HG03432 (cell line): Measurements from ENCODE around the gene OR1C1.
"Not testable (repeated sequence)": the region's sequence is repeated elsewhere in the genome, so short reads cannot be mapped to it uniquely, and the experiment has no call there.

Source experiments
- ATAC-seq: cut with Tn5 transposase; IDR thresholded peaks from one replicate; pipeline ENCODE4 v1.9.1; 2021; ENCODE audit warnings: mild to moderate bottlenecking, moderate library complexity; ENCODE audit not compliant: unreplicated experiment

OR1C1 gene

GRCh38 chr1:247760456-247760855 is at the start of gene OR1C1:
Gene OR1C1, minus strand, starts transcription at chr1:247760556. Its CDS starts 2,150 bp downstream, at chr1:247758406.
- ATAC-seq, result no peak

- ATAC-seq, result no peak
These were observed 37.2 kb upstream of the OR1C1 start for GRCh38 chr1:247797518-247797917.

- ATAC-seq, result no peak
These were observed 9.2 kb upstream of the OR1C1 start for GRCh38 chr1:247769603-247770002.

GRCh38 chr1:247754311-247754710 is 6.0 kb downstream of the OR1C1 start:
- not testable (repeated sequence) for ATAC-seq

- no peak for ATAC-seq
These were observed 10.5 kb downstream of the OR1C1 start for GRCh38 chr1:247749870-247750269.

GRCh38 chr1:247748041-247748440 is 12.3 kb downstream of the OR1C1 start, which contains the start of gene OR14A2:
Gene OR14A2, minus strand, starts transcription at chr1:247748141.
- ATAC-seq, result no peak

GRCh38 chr1:247747616-247748015 is 12.7 kb downstream of the OR1C1 start:
- ATAC-seq, result no peak

DNA sequence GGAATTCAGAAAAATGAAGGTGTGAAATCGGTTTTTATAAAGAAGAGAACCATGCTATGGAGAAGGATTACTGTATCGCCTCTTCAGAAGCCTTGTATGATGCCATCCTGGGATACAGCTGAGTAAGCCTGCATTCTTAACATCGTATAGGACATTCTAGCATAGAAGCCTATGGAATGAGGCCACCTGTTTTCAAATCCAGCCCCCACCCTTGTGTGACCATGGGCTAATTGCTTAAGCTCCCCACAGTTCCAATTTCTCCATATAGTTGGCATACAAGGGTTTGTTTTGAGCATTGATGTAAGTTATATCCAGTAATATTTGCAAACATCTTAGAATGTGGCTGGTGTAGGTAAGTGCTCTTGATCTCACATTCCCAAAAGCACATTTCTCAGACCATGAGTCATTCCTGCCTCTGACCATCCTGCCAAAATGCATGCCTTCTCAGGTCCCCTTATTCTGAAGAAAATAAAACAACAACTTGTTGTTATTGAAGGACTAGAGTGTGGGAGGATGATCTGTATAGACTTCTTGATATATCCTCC is 13.9 kb downstream of the OR1C1 start:
- no peak for ATAC-seq

DNA sequence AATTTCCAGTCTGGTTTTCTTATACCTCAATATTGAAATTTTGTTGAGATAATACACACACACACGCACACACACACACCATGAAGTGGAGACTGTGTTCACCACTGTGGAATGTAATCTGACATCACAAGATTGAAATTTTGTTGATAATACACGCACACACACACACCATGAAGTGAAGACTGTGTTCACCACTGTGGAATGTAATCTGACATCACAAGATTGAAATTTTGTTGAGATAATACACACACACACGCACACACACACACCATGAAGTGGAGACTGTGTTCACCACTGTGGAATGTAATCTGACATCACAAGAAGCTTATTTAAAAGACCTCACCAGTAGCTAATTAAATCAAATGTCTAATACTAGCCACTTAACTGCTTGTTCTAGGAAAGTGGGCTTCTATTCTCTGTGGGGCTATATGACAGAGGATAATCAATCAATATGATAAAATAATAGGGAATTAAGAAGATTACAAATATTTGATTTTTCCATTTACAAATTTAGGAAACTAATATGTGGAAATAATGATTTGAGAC is 18.1 kb downstream of the OR1C1 start:
- not testable (repeated sequence) for ATAC-seq

GRCh38 chr1:247741756-247742155 is 18.6 kb downstream of the OR1C1 start:
- ATAC-seq, result no peak

DNA sequence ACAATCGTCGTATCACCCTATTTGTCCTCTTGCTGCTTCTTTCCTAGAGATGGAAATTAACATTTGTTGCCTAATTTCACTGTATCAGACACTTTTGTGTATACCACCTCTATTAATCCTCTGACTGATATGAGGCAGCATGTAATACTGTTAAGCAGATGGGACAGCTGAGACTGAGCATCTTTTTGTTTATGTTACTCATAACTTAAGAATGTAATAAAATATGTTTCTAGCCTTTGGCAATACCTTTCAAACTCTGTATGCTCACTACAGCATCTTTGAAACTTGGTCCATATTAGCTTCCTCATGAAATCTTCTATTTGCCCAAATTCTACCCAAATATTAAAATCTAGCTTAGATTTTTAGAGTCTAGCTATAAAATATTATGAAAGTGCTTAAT is 19.6 kb downstream of the OR1C1 start:
- no peak for ATAC-seq

- ATAC-seq, result no peak
These were observed 22.0 kb downstream of the OR1C1 start, which contains the start of gene OR14K1 for GRCh38 chr1:247738315-247738714. Gene OR14K1, plus strand, starts transcription at chr1:247738615. Its CDS starts 0 bp downstream, at chr1:247738615.

DNA sequence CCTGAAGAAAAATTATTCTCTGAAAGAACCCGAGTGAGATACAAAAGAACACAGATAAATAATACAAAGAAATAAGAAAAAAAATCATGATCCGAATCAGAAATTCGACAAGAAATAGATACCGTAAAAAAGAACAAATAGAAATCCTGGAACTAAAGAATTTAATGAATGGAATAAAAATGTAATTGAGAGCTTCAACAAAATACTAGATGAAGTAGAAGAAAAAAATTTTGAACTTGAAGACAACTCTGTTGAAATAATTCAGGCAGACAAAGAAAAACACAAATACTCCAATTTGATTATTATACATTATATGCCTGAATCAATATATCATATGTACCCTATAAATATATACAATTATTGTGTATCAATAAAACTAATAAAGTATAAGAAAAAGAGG is 39.1 kb downstream of the OR1C1 start:
- ATAC-seq, result no peak

GRCh38 chr1:247716546-247716945 is 43.8 kb downstream of the OR1C1 start, which contains the start of gene OR6F1:
Gene OR6F1, minus strand, starts transcription at chr1:247716646. Its CDS starts 3,891 bp downstream, at chr1:247712755.
- ATAC-seq, result no peak

GRCh38 chr1:247713753-247714152 is 46.6 kb downstream of the OR1C1 start:
- no peak for ATAC-seq

- ATAC-seq, result not testable (repeated sequence)
These were observed 49.7 kb downstream of the OR1C1 start for GRCh38 chr1:247710681-247711080.
